HepG2 (cell line): ENCODE data around the gene CNOT10. TPM values are rescaled to one million over a fixed set of nuclear protein-coding genes. Genes with fewer than 3 reads are reported as not detected.

Experiments
- ARID2 ChIP-seq: sonication (generic); formaldehyde crosslinking; IDR thresholded peaks from 2 replicates; pipeline ENCODE4 v1.8.1; 2022; ENCODE audit warnings: mild to moderate bottlenecking, missing genetic modification reagents, borderline replicate concordance
- BRD4 ChIP-seq: sonication (generic); formaldehyde crosslinking; IDR thresholded peaks from 2 replicates; pipeline ENCODE4 v1.4.0; 2020; ENCODE audit warnings: missing genetic modification reagents
- DZIP1 ChIP-seq: sonication (generic); formaldehyde crosslinking; IDR thresholded peaks from 2 replicates; pipeline ENCODE4 v1.5.0; 2020; ENCODE audit warnings: mild to moderate bottlenecking, missing genetic modification reagents
- FOXC1 ChIP-seq: sonication (generic); formaldehyde crosslinking; IDR thresholded peaks from 2 replicates; pipeline ENCODE4 v1.8.0; 2022; ENCODE audit warnings: mild to moderate bottlenecking, missing genetic modification reagents, borderline replicate concordance
- FOXO1 ChIP-seq: sonication (generic); formaldehyde crosslinking; IDR thresholded peaks from 2 replicates; pipeline ENCODE4 v1.4.0; 2020; ENCODE audit warnings: missing genetic modification reagents
- HNF1B ChIP-seq: sonication (generic); formaldehyde crosslinking; IDR thresholded peaks from 2 replicates; pipeline ENCODE4 v1.5.1; 2020; ENCODE audit warnings: mild to moderate bottlenecking, moderate library complexity, missing genetic modification reagents
- NPAS2 ChIP-seq: sonication (generic); formaldehyde crosslinking; IDR thresholded peaks from 2 replicates; pipeline ENCODE4 v1.8.0; 2022; ENCODE audit warnings: mild to moderate bottlenecking, missing genetic modification reagents, borderline replicate concordance
- SATB2 ChIP-seq: sonication (generic); formaldehyde crosslinking; IDR thresholded peaks from 2 replicates; pipeline ENCODE4 v1.5.0; 2020; ENCODE audit warnings: missing genetic modification reagents
- YY1 ChIP-seq: IDR thresholded peaks from 2 replicates; pipeline ENCODE4 v1.6.1; 2011; ENCODE audit warnings: low read length, low read depth, moderate library complexity, mild to moderate bottlenecking; ENCODE audit not compliant: insufficient read depth, insufficient replicate concordance
- ZBTB10 ChIP-seq: sonication (generic); formaldehyde crosslinking; IDR thresholded peaks from 2 replicates; pipeline ENCODE4 v1.4.0; 2020; ENCODE audit warnings: missing genetic modification reagents, borderline replicate concordance
- ZBTB21 ChIP-seq: sonication (generic); formaldehyde crosslinking; IDR thresholded peaks from 2 replicates; pipeline ENCODE4 v1.4.0; 2020; ENCODE audit warnings: missing genetic modification reagents
- ZBTB7B ChIP-seq: sonication (generic); formaldehyde crosslinking; IDR thresholded peaks from 2 replicates; pipeline ENCODE4 v1.4.0; 2020; ENCODE audit warnings: missing genetic modification reagents
- ZNF121 ChIP-seq: sonication (generic); formaldehyde crosslinking; IDR thresholded peaks from 2 replicates; pipeline ENCODE4 v1.5.0; 2020; ENCODE audit warnings: mild to moderate bottlenecking, missing genetic modification reagents
- ZNF468 ChIP-seq: sonication (generic); formaldehyde crosslinking; IDR thresholded peaks from 2 replicates; pipeline ENCODE4 v1.8.0; 2022; ENCODE audit warnings: mild to moderate bottlenecking, moderate library complexity, missing genetic modification reagents
- ZNF484 ChIP-seq: sonication (generic); formaldehyde crosslinking; IDR thresholded peaks from 2 replicates; pipeline ENCODE4 v1.5.1; 2020; ENCODE audit warnings: mild to moderate bottlenecking, low read depth, missing genetic modification reagents, borderline replicate concordance
- ZNF512B ChIP-seq: sonication (generic); formaldehyde crosslinking; IDR thresholded peaks from 2 replicates; pipeline ENCODE4 v1.5.1; 2020; ENCODE audit warnings: missing genetic modification reagents, mild to moderate bottlenecking, borderline replicate concordance
- ZNF891 ChIP-seq: sonication (generic); formaldehyde crosslinking; IDR thresholded peaks from 2 replicates; pipeline ENCODE4 v1.5.0; 2020; ENCODE audit warnings: mild to moderate bottlenecking, missing genetic modification reagents
- ZSCAN25 ChIP-seq: sonication (generic); formaldehyde crosslinking; IDR thresholded peaks from 2 replicates; pipeline ENCODE4 v1.8.0; 2022; ENCODE audit warnings: mild to moderate bottlenecking, missing genetic modification reagents
- polyA plus RNA-seq, 8 experiments: library from polyadenylated mRNA; depleted of rRNA in 3 of 8; stranded (reverse) in 7 of 8; unstranded in 1 of 8; fragments of >200 nt; fragmentation: Illumina TruSeq in 4 of 8; extraction: Trizol in 4 of 8; gene quantifications; 2 replicates each; pipeline versions ENCODE4 v1.2.1 to v1.2.3, GENCODE V29; 2011 to 2016; ENCODE audit warnings: low read depth in 4 of 8, missing spikeins in 1 of 8, mixed read lengths in 1 of 8; ENCODE audit not compliant: insufficient read depth in 1 of 8
- total RNA-seq, 5 experiments: library from RNA; depleted of rRNA; stranded (reverse); fragments of >200 nt; fragmentation: Illumina TruSeq; extraction: Trizol; gene quantifications; 2 replicates each; pipeline ENCODE4 v1.2.3, GENCODE V29; 2016; ENCODE audit warnings: low read depth in 1 of 5

Gene CNOT10
- total and polyA plus RNA-seq, 2 of the 13 experiments (the other 11 are each of a cell fraction or from before 2014, with no cell fraction given): 21.2 to 34.1 TPM

GRCh38 chr3:32781211-32781968 is 96.4 kb downstream of the CNOT10 start (continued):
- peak; percentile 73 for TF ChIP-seq YY1
- TF ChIP-seq ZSCAN25 (CRISPR knock-in tag): peak; percentile 75; the same call in 1 of the 2 replicates
- TF ChIP-seq ZBTB21 (CRISPR knock-in tag): no peak; the same call in 1 of the 2 replicates
- TF ChIP-seq HNF1B (CRISPR knock-in tag): peak; percentile 51; the same call in 1 of the 2 replicates
- TF ChIP-seq ZBTB10 (CRISPR knock-in tag): no peak
- TF ChIP-seq SATB2 (CRISPR knock-in tag): no peak
- no peak for TF ChIP-seq NPAS2 (CRISPR knock-in tag)
- no peak for TF ChIP-seq ZNF484 (CRISPR knock-in tag)
- no peak for TF ChIP-seq ZNF468 (CRISPR knock-in tag)
- no peak; the same call in 1 of the 2 replicates for TF ChIP-seq ZNF121 (CRISPR knock-in tag)
- no peak for TF ChIP-seq BRD4 (CRISPR knock-in tag)
- peak; percentile 80 for TF ChIP-seq FOXC1 (CRISPR knock-in tag)
- peak; percentile 62 for TF ChIP-seq FOXO1
- TF ChIP-seq ZNF891 (CRISPR knock-in tag): no peak
- 0 out of 2 replicates have a peak, but pooled peaks have one; percentile 33 for TF ChIP-seq ZNF512B (CRISPR knock-in tag)
- TF ChIP-seq ARID2: no peak
- 0 out of 2 replicates have a peak, but pooled peaks have one; percentile 24 for TF ChIP-seq DZIP1
- peak; percentile 94 for TF ChIP-seq ZBTB7B (CRISPR knock-in tag)
